ENCODE results near the gene TMEM242. TPM values are rescaled to one million over a fixed set of nuclear protein-coding genes. Genes with fewer than 3 reads are reported as not detected.

TMEM242 gene
- total RNA-seq, 1 donor from 2014 or later: 9.7 TPM

GRCh38 chr6:157267654-157268053, 55.7 kb downstream of the TMEM242 start:
- Histone ChIP-seq H3K36me3 (ENCODE audit: insufficient read depth, low read length) (no peaks in the 10 kb centered on the region), H3K27ac (ENCODE audit: low read depth, low read length) (no peak overlapping the region), H3K9ac (ENCODE audit: low read length) (no peak overlapping the region), H3K27me3 (ENCODE audit: insufficient read depth, low read length) (no peaks in the 10 kb centered on the region), H3K4me2 (ENCODE audit: low read length) (no peak overlapping the region), H3K9me3 (ENCODE audit: insufficient read depth, low read depth, low read length) (peaks cover 4% of the 10 kb centered on the region), H4K20me1 (ENCODE audit: insufficient read depth, low read length) (no peaks in the 10 kb centered on the region), H2AFZ (ENCODE audit: low read depth, low read length) (no peak overlapping the region), H3K4me3 (ENCODE audit: insufficient read depth, low read depth, low read length) (no peak overlapping the region), H3K4me1 (ENCODE audit: insufficient read depth, low read length) (peaks cover 4% of the 10 kb centered on the region), H3K79me2 (ENCODE audit: insufficient read depth, low read length) (no peaks in the 10 kb centered on the region)
- H3K9me3 Mint-ChIP-seq (ENCODE audit: unreplicated experiment): peaks cover 1% of the 10 kb centered on the region
- H3K36me3 Mint-ChIP-seq (ENCODE audit: low read depth, unreplicated experiment): no peaks in the 10 kb centered on the region
- peaks cover 14% of the 10 kb centered on the region for H3K27me3 Mint-ChIP-seq (ENCODE audit: low read depth, unreplicated experiment)
- FAIRE-seq (no peak), DNase-seq (ENCODE audit: low read depth) (no peak)
- TF ChIP-seq EZH2 (IDR thresholded peaks at IDR 0.05; ENCODE audit: insufficient read depth, low read length) (no peak), CTCF (IDR thresholded peaks at IDR 0.05; ENCODE audit: insufficient read depth, low read depth, low read length) (no peak)
- no peak overlapping the region for H3K27ac Mint-ChIP-seq (ENCODE audit: unreplicated experiment)
- H3K4me1 Mint-ChIP-seq (ENCODE audit: low read depth, unreplicated experiment): peaks cover 9% of the 10 kb centered on the region
- H3K4me3 Mint-ChIP-seq (ENCODE audit: unreplicated experiment): no peak overlapping the region

- Histone ChIP-seq H3K36me3 (ENCODE audit: insufficient read depth, low read length) (no peaks in the 10 kb centered on the region), H3K79me2 (ENCODE audit: insufficient read depth, low read length) (no peaks in the 10 kb centered on the region), H3K9me3 (ENCODE audit: insufficient read depth, low read depth, low read length) (peaks cover 4% of the 10 kb centered on the region), H3K27me3 (ENCODE audit: insufficient read depth, low read length) (no peaks in the 10 kb centered on the region), H4K20me1 (ENCODE audit: insufficient read depth, low read length) (no peaks in the 10 kb centered on the region), H2AFZ (ENCODE audit: low read depth, low read length) (no peak overlapping the region), H3K9ac (ENCODE audit: low read length) (no peak overlapping the region), H3K27ac (ENCODE audit: low read depth, low read length) (no peak overlapping the region), H3K4me2 (ENCODE audit: low read length) (no peak overlapping the region), H3K4me1 (ENCODE audit: insufficient read depth, low read length) (peaks cover 4% of the 10 kb centered on the region), H3K4me3 (ENCODE audit: insufficient read depth, low read depth, low read length) (no peak overlapping the region)
- Mint-ChIP-seq H3K27ac (ENCODE audit: unreplicated experiment) (peak overlapping the region; percentile 47), H3K27me3 (ENCODE audit: low read depth, unreplicated experiment) (peaks cover 16% of the 10 kb centered on the region), H3K36me3 (ENCODE audit: low read depth, unreplicated experiment) (no peaks in the 10 kb centered on the region), H3K9me3 (ENCODE audit: unreplicated experiment) (peaks cover 1% of the 10 kb centered on the region), H3K4me1 (ENCODE audit: low read depth, unreplicated experiment) (peaks cover 9% of the 10 kb centered on the region), H3K4me3 (ENCODE audit: unreplicated experiment) (no peak overlapping the region)
- FAIRE-seq (no peak), DNase-seq (ENCODE audit: low read depth) (no peak)
- TF ChIP-seq EZH2 (IDR thresholded peaks at IDR 0.05; ENCODE audit: insufficient read depth, low read length) (no peak), CTCF (IDR thresholded peaks at IDR 0.05; ENCODE audit: insufficient read depth, low read depth, low read length) (no peak)
Measured at GRCh38 chr6:157267109-157267611, 56.2 kb downstream of the TMEM242 start.

- Histone ChIP-seq H3K4me1 (ENCODE audit: insufficient read depth, low read length) (peaks cover 4% of the 10 kb centered on the region), H3K36me3 (ENCODE audit: insufficient read depth, low read length) (no peaks in the 10 kb centered on the region), H3K9me3 (ENCODE audit: insufficient read depth, low read depth, low read length) (peaks cover 4% of the 10 kb centered on the region), H3K27ac (ENCODE audit: low read depth, low read length) (no peak overlapping the region), H4K20me1 (ENCODE audit: insufficient read depth, low read length) (no peaks in the 10 kb centered on the region), H3K79me2 (ENCODE audit: insufficient read depth, low read length) (no peaks in the 10 kb centered on the region), H3K4me3 (ENCODE audit: insufficient read depth, low read depth, low read length) (no peak overlapping the region), H2AFZ (ENCODE audit: low read depth, low read length) (no peak overlapping the region), H3K4me2 (ENCODE audit: low read length) (no peak overlapping the region), H3K9ac (ENCODE audit: low read length) (no peak overlapping the region), H3K27me3 (ENCODE audit: insufficient read depth, low read length) (no peaks in the 10 kb centered on the region)
- Mint-ChIP-seq H3K27me3 (ENCODE audit: low read depth, unreplicated experiment) (peaks cover 23% of the 10 kb centered on the region), H3K36me3 (ENCODE audit: low read depth, unreplicated experiment) (peaks cover 2% of the 10 kb centered on the region), H3K9me3 (ENCODE audit: unreplicated experiment) (peaks cover 1% of the 10 kb centered on the region), H3K4me3 (ENCODE audit: unreplicated experiment) (no peak overlapping the region), H3K27ac (ENCODE audit: unreplicated experiment) (no peak overlapping the region), H3K4me1 (ENCODE audit: low read depth, unreplicated experiment) (peaks cover 9% of the 10 kb centered on the region)
- no peak for TF ChIP-seq EZH2 (IDR thresholded peaks at IDR 0.05; ENCODE audit: insufficient read depth, low read length)
- TF ChIP-seq CTCF (IDR thresholded peaks at IDR 0.05; ENCODE audit: insufficient read depth, low read depth, low read length): no peak
- DNase-seq (ENCODE audit: low read depth) (no peak), FAIRE-seq (peak; percentile 13)
Measured at GRCh38 chr6:157266274-157267101, 56.8 kb downstream of the TMEM242 start.

Data from astrocyte (in vitro differentiated cells and primary cell).